WTC11 (cell line): Measurements from ENCODE around the gene ACCSL. TPM values are rescaled to one million over a fixed set of nuclear protein-coding genes. Genes with fewer than 3 reads are reported as not detected.

Experiments used
- ATAC-seq: fragments of 200-7000 bp; cut with Tn5 transposase; 2 replicates; pipeline ENCODE4 v1.10.0; 2021; ENCODE audit warnings: mild to moderate bottlenecking, moderate library complexity
- CTCF ChIA-PET: fragments of 300-600 bp; sonication (Branson Sonifier 250); formaldehyde crosslinking; loops from one replicate; lab custom pipeline; 2021; ENCODE audit warnings: antibody characterized with exemption; lab: Charles Lee
- POLR2A ChIA-PET: fragments of 350-600 bp; sonication (Branson Sonifier 250); formaldehyde crosslinking; loops from one replicate; lab custom pipeline; 2021; ENCODE audit warnings: antibody characterized with exemption; lab: Charles Lee
- DNase-seq: peaks from one replicate; pipeline ENCODE4 v3.0.0; 2021; ENCODE audit warnings: low spot score
- H3K27ac Mint-ChIP-seq: 2 replicates; pipeline ENCODE4 v1.8.0; 2021; ENCODE audit warnings: mixed read lengths
- H3K27me3 Mint-ChIP-seq: 2 replicates; pipeline ENCODE4 v1.8.0; 2021; ENCODE audit warnings: low read depth, mild to moderate bottlenecking, moderate library complexity, mixed read lengths
- H3K36me3 Mint-ChIP-seq: 2 replicates; pipeline ENCODE4 v1.8.0; 2021; ENCODE audit warnings: mixed read lengths
- H3K4me1 Mint-ChIP-seq: 2 replicates; pipeline ENCODE4 v1.8.0; 2022; ENCODE audit warnings: mixed read lengths
- H3K4me3 Mint-ChIP-seq: 2 replicates; pipeline ENCODE4 v1.8.0; 2021; ENCODE audit warnings: mild to moderate bottlenecking, moderate library complexity, mixed read lengths
- H3K9me3 Mint-ChIP-seq: 2 replicates; pipeline ENCODE4 v1.8.0; 2021; ENCODE audit warnings: mixed read lengths
- IRF2 ChIP-seq: sonication (generic); formaldehyde crosslinking; IDR thresholded peaks from 2 replicates; pipeline ENCODE4 v1.8.0; 2022; ENCODE audit warnings: low read depth, missing genetic modification reagents, borderline replicate concordance
- JUN ChIP-seq: sonication (generic); formaldehyde crosslinking; IDR thresholded peaks from 2 replicates; pipeline ENCODE4 v1.8.0; 2023; ENCODE audit warnings: mild to moderate bottlenecking, missing genetic modification reagents
- KAT7 ChIP-seq: sonication (generic); formaldehyde crosslinking; IDR thresholded peaks from 2 replicates; pipeline ENCODE4 v1.8.1; 2023; ENCODE audit warnings: missing genetic modification reagents, mild to moderate bottlenecking, borderline replicate concordance
- NFATC4 ChIP-seq: fragments of 250-450 bp; sonication (Bioruptor Pico); IDR thresholded peaks from 2 replicates; pipeline ENCODE4 v1.9.0; 2021; ENCODE audit warnings: mild to moderate bottlenecking
- TEAD1 ChIP-seq: sonication (generic); formaldehyde crosslinking; IDR thresholded peaks from 2 replicates; pipeline ENCODE4 v1.8.0; 2022; ENCODE audit warnings: mild to moderate bottlenecking, missing genetic modification reagents
- ZBTB21 ChIP-seq: sonication (generic); formaldehyde crosslinking; IDR thresholded peaks from 2 replicates; pipeline ENCODE4 v1.8.1; 2023; ENCODE audit warnings: mild to moderate bottlenecking, missing genetic modification reagents, borderline replicate concordance
- ZNF232 ChIP-seq: sonication (generic); formaldehyde crosslinking; IDR thresholded peaks from 2 replicates; pipeline ENCODE4 v1.8.0; 2022; ENCODE audit warnings: mild to moderate bottlenecking, missing genetic modification reagents
- total RNA-seq: library from RNA; stranded (reverse); gene quantifications from 3 replicates; pipeline ENCODE4 v1.2.3, GENCODE V29; 2021
- TF ChIP-seq, protein P1 (sequence below): sonication (generic); formaldehyde crosslinking; IDR thresholded peaks from 2 replicates; pipeline ENCODE4 v1.8.0; 2023; ENCODE audit warnings: mild to moderate bottlenecking, missing genetic modification reagents
- TF ChIP-seq, protein P2 (sequence below): sonication (generic); formaldehyde crosslinking; IDR thresholded peaks from 2 replicates; pipeline ENCODE4 v1.8.0; 2022; ENCODE audit warnings: missing genetic modification reagents
- TF ChIP-seq, protein P3 (sequence below): sonication (generic); formaldehyde crosslinking; conservative IDR thresholded peaks from 2 replicates; pipeline ENCODE4 v1.8.1; 2022; ENCODE audit warnings: mild to moderate bottlenecking, missing genetic modification reagents

The ACCSL gene
- total RNA-seq, 1 experiment from 2014 or later: not detected

DNA sequence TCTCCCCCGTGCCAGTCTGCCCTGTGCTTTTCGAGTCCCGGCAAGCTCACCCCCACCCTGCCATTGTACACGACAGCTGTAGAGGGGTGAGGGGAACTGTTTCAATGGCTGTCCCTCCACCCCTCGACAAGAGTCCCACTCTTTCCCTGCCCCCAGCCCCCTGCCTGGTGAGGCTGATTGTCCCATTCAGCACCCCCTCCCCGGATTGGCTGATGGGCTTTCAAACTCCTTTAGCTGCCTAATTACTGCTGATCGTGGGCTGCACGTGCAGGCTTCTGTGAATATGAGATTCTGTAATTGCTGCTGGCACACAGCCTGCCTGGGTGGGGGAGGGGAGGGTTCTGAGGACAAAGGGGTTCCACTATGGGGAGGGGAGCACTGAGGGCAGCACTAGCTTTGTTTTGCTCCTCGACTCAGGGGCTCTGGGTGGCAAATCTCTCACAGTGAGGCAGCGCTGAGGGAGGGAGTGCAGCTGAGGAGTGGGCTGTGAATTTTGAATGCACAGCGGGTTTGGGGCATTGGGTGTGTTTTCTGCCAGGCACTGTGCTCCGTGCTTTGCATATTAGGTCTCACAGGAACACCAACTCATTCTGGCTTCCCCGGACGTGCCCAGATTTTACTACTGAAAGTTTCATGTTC is 42.6 kb upstream of the ACCSL start:
- CTCF ChIA-PET: interaction anchor here (0.6 to 3.0 kb wide), 7 partner anchors 17 to 115 kb away, joined by 3 to 10 read pairs (median 4); no protein-coding TSS in a partner anchor
- Mint-ChIP-seq H3K27me3 (no peaks in the 10 kb centered on the region), H3K9me3 (no peaks in the 10 kb centered on the region), H3K36me3 (no peaks in the 10 kb centered on the region), H3K4me3 (no peak overlapping the region), H3K4me1 (peaks cover 19% of the 10 kb centered on the region), H3K27ac (no peak overlapping the region)
- ATAC-seq (peak; percentile 32; the same call in 1 of the 2 replicates), DNase-seq (no peak)
- POLR2A ChIA-PET: interaction anchor here (1.0 kb wide), 1 partner anchor 63 kb away, joined by 7 read pairs; no protein-coding TSS in a partner anchor
- TF ChIP-seq, protein P1, sequence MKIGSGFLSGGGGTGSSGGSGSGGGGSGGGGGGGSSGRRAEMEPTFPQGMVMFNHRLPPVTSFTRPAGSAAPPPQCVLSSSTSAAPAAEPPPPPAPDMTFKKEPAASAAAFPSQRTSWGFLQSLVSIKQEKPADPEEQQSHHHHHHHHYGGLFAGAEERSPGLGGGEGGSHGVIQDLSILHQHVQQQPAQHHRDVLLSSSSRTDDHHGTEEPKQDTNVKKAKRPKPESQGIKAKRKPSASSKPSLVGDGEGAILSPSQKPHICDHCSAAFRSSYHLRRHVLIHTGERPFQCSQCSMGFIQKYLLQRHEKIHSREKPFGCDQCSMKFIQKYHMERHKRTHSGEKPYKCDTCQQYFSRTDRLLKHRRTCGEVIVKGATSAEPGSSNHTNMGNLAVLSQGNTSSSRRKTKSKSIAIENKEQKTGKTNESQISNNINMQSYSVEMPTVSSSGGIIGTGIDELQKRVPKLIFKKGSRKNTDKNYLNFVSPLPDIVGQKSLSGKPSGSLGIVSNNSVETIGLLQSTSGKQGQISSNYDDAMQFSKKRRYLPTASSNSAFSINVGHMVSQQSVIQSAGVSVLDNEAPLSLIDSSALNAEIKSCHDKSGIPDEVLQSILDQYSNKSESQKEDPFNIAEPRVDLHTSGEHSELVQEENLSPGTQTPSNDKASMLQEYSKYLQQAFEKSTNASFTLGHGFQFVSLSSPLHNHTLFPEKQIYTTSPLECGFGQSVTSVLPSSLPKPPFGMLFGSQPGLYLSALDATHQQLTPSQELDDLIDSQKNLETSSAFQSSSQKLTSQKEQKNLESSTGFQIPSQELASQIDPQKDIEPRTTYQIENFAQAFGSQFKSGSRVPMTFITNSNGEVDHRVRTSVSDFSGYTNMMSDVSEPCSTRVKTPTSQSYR (CRISPR knock-in tag): 0 out of 2 replicates have a peak, but pooled peaks have one; percentile 40
- TF ChIP-seq, protein P2, sequence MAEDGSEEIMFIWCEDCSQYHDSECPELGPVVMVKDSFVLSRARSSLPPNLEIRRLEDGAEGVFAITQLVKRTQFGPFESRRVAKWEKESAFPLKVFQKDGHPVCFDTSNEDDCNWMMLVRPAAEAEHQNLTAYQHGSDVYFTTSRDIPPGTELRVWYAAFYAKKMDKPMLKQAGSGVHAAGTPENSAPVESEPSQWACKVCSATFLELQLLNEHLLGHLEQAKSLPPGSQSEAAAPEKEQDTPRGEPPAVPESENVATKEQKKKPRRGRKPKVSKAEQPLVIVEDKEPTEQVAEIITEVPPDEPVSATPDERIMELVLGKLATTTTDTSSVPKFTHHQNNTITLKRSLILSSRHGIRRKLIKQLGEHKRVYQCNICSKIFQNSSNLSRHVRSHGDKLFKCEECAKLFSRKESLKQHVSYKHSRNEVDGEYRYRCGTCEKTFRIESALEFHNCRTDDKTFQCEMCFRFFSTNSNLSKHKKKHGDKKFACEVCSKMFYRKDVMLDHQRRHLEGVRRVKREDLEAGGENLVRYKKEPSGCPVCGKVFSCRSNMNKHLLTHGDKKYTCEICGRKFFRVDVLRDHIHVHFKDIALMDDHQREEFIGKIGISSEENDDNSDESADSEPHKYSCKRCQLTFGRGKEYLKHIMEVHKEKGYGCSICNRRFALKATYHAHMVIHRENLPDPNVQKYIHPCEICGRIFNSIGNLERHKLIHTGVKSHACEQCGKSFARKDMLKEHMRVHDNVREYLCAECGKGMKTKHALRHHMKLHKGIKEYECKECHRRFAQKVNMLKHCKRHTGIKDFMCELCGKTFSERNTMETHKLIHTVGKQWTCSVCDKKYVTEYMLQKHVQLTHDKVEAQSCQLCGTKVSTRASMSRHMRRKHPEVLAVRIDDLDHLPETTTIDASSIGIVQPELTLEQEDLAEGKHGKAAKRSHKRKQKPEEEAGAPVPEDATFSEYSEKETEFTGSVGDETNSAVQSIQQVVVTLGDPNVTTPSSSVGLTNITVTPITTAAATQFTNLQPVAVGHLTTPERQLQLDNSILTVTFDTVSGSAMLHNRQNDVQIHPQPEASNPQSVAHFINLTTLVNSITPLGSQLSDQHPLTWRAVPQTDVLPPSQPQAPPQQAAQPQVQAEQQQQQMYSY (CRISPR knock-in tag): no peak

GRCh38 chr11:44005956-44006355 is 41.8 kb upstream of the ACCSL start:
- POLR2A ChIA-PET: interaction anchor here (0.8 to 1.0 kb wide), 2 partner anchors 37 to 64 kb away, joined by 3 to 7 read pairs; no protein-coding TSS in a partner anchor
- H3K27me3 Mint-ChIP-seq: no peaks in the 10 kb centered on the region
- DNase-seq (no peak), ATAC-seq (no peak)
- no peaks in the 10 kb centered on the region for H3K36me3 Mint-ChIP-seq
- H3K27ac Mint-ChIP-seq: no peak overlapping the region
- H3K9me3 Mint-ChIP-seq: no peaks in the 10 kb centered on the region
- no peak overlapping the region for H3K4me3 Mint-ChIP-seq
- no peak for TF ChIP-seq ZBTB21 (CRISPR knock-in tag)
- TF ChIP-seq KAT7 (CRISPR knock-in tag): no peak
- no peak for TF ChIP-seq TEAD1 (CRISPR knock-in tag)
- TF ChIP-seq ZNF232 (CRISPR knock-in tag): no peak
- TF ChIP-seq JUN (CRISPR knock-in tag): no peak
- TF ChIP-seq, all 79 proteins: peak for 0
- CTCF ChIA-PET: interaction anchor here (0.5 to 2.6 kb wide), 4 partner anchors 75 to 116 kb away, joined by 3 to 8 read pairs (median 4); no protein-coding TSS in a partner anchor
- H3K4me1 Mint-ChIP-seq: peaks cover 19% of the 10 kb centered on the region

GRCh38 chr11:44006917-44007361 is 40.8 kb upstream of the ACCSL start:
- ChIA-PET POLR2A (no interaction called here), CTCF (interaction anchor here (1.2 to 2.6 kb wide), 2 partner anchors 76 to 117 kb away, joined by 4 to 8 read pairs; no protein-coding TSS in a partner anchor)
- no peak for DNase-seq
- ATAC-seq: no peak
- Mint-ChIP-seq H3K4me3 (no peak overlapping the region), H3K9me3 (no peaks in the 10 kb centered on the region), H3K27ac (no peak overlapping the region), H3K4me1 (peaks cover 14% of the 10 kb centered on the region), H3K36me3 (no peaks in the 10 kb centered on the region), H3K27me3 (no peaks in the 10 kb centered on the region)
- TF ChIP-seq, protein P3, sequence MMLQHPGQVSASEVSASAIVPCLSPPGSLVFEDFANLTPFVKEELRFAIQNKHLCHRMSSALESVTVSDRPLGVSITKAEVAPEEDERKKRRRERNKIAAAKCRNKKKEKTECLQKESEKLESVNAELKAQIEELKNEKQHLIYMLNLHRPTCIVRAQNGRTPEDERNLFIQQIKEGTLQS: no peak
- no peak for TF ChIP-seq TEAD1 (CRISPR knock-in tag)
- no peak for TF ChIP-seq NFATC4
- TF ChIP-seq, protein P2 (CRISPR knock-in tag): no peak
- no peak for TF ChIP-seq IRF2
